Ectodermal cell (in vitro differentiated cells): Measurements from ENCODE around the gene SMIM21. TPM values are rescaled to one million over a fixed set of nuclear protein-coding genes. Genes with fewer than 3 reads are reported as not detected.

Experiments
- H3K27ac ChIP-seq: 2 replicates; pipeline ENCODE4 v1.7.0; 2013; ENCODE audit warnings: mild to moderate bottlenecking, low read depth, low read length; ENCODE audit not compliant: insufficient read depth, poor library complexity, severe bottlenecking
- H3K27me3 ChIP-seq: 2 replicates; pipeline ENCODE4 v1.7.0; 2013; ENCODE audit warnings: mild to moderate bottlenecking, low read length; ENCODE audit not compliant: insufficient read depth, control insufficient read depth, poor library complexity, severe bottlenecking
- H3K36me3 ChIP-seq: one replicate; pipeline ENCODE4 v1.7.0; 2013; ENCODE audit warnings: low read length; ENCODE audit not compliant: control insufficient read depth, insufficient read depth
- H3K4me1 ChIP-seq: one replicate; pipeline ENCODE4 v1.7.0; 2013; ENCODE audit warnings: low read length; ENCODE audit not compliant: control insufficient read depth, insufficient read depth
- H3K4me3 ChIP-seq: 2 replicates; pipeline ENCODE4 v1.7.0; 2013; ENCODE audit warnings: low read depth, low read length, control low read depth; ENCODE audit not compliant: insufficient read depth
- H3K9me3 ChIP-seq: 2 replicates; pipeline ENCODE4 v1.7.0; 2013; ENCODE audit warnings: mild to moderate bottlenecking, low read length, moderate library complexity; ENCODE audit not compliant: control insufficient read depth
- WGBS, 2 experiments: methylation state at CpG; one replicate each; pipeline ENCODE4 v1.1.7; 2013; ENCODE audit warnings: missing lambda C conversion rate in 2 of 2; 5-methylcytosine and 5-hydroxymethylcytosine counted together
- polyA plus RNA-seq, 4 experiments: library from polyadenylated mRNA; stranded (reverse); fragments of 50-300 nt; gene quantifications; one replicate each; pipeline ENCODE4 v1.2.3, GENCODE V29; 2013

SMIM21 gene
- polyA plus RNA-seq (2013, experiment 1 of 4): not detected
- polyA plus RNA-seq (2013, experiment 2 of 4): not detected
- not detected for polyA plus RNA-seq (2013, experiment 3 of 4)
- not detected for polyA plus RNA-seq (2013, experiment 4 of 4)

DNA sequence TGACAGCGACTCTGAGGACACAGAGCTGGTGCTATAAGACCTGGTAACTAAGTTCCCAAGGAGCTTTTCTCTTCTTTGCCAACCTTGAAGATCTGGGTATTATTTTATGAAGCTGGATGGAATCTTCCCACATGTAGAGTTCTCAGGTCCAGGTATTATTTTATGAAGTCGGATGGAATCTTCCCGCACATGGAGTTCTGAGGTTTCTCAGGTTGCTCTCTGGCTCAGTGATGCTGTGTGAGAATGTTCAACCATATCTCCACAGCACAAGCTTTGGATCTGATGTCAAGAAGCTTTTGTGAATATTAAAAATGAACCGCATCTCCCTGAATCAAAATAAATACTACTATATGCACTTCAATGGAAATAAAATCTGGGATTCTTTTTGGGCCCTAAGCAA lies at the start of gene SMIM21:
Gene SMIM21 (minus strand): TSS at position 101 of the 400 bp plus-strand sequence. CDS start 140 bp downstream, outside the sequence.
- no peaks in the 10 kb centered on the region for H3K9me3 ChIP-seq
- H3K27me3 ChIP-seq: no peaks in the 10 kb centered on the region
- H3K4me3 ChIP-seq: no peak within 1 kb of the TSS
- 98% methylated on average over 4 of the region's 4 CpGs for WGBS, 2 experiments
- H3K36me3 ChIP-seq: no peaks in the 10 kb centered on the region
- H3K4me1 ChIP-seq: no peaks in the 10 kb centered on the region
- H3K27ac ChIP-seq: no peak within 1 kb of the TSS

DNA sequence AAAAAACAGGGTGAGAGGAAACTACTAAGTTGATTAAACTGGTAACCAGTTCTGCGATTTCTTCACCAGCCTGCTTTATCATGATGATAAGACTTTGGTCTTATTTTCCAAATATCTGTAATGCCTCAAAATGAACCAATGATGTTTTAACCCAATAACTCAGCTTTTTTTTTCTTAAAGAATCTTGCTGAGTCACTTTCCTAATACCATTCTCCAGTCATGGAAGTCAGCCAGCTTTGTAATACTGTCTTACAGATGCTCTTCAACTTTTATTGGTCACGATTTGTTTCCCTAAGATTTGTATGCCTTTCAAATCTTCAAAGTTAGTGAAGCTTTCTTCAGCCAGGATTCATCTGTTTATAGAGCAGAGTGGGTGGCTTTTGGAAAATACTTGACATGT lies 47.7 kb upstream of the SMIM21 start:
- Histone ChIP-seq H3K4me1 (no peaks in the 10 kb centered on the region), H3K9me3 (no peaks in the 10 kb centered on the region), H3K27ac (no peak overlapping the region), H3K36me3 (no peaks in the 10 kb centered on the region), H3K4me3 (no peak overlapping the region), H3K27me3 (no peaks in the 10 kb centered on the region)
- WGBS, 2 experiments: 96 to 97% methylated on average over 2 of the region's 2 CpGs

DNA sequence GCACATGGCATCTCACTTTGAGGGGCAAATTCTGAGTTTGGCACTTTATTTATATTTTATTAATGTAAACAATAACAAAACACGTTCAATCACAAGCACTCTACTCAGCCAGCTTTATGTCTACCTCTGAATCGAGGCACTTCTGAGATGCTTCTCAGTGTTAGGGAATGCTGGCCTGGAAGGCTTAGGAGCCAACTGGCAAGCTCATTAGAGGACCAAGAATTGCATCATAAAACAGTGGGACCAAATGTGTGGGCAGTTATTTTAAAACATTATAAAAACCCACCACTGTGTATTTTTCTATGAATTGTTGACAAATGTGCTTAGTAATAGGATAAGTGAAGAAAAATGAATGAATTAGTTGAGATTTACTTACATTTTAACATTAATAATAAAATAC lies 46.8 kb upstream of the SMIM21 start:
- H3K36me3 ChIP-seq: no peaks in the 10 kb centered on the region
- no peak overlapping the region for H3K4me3 ChIP-seq
- H3K27ac ChIP-seq: no peak overlapping the region
- H3K4me1 ChIP-seq: no peaks in the 10 kb centered on the region
- WGBS, 2 experiments: 92 to 100% methylated on average over 2 of the region's 2 CpGs
- H3K27me3 ChIP-seq: no peaks in the 10 kb centered on the region
- no peaks in the 10 kb centered on the region for H3K9me3 ChIP-seq

DNA sequence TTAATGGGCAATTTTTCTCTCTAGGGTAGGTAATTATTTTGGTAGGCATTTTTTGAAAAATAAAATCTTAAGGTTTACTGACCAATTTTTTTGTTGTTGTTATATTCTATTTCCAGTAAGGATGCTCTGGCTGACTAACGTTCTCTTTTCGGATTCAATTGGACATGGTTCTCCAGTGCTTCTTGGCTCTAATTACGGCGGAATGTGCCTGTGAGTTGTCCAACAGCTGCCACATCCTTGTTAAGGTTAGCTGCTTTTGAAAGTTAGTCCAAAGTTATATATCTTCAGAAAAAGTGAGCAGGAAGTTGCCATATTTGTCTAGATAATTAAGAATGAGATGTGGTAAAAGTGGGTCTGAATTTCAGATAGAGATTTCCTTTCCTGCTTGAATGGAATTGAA lies 45.8 kb upstream of the SMIM21 start:
- H3K27ac ChIP-seq: no peak overlapping the region
- WGBS, 2 experiments: 92 to 93% methylated on average over 4 of the region's 4 CpGs

DNA sequence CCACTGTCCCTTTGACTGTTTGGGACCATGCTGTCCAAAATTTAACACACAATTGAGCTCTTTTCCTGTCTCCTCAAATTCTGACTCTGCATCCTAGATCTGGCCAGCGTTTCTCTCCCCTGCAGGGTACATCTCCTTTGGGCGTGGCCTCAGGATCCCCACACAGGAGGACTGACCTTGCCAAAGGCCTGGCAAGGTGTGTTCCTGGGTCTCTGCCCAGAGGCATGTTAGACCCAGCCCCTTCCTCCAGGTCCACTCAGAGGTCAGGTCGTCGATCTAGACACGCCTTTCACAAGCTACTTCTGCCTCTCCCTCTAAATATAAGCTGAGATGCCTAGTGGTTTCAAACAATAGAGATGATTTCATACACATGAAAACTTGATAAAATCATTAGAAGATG lies 45.4 kb upstream of the SMIM21 start:
- Histone ChIP-seq H3K36me3 (no peaks in the 10 kb centered on the region), H3K9me3 (no peaks in the 10 kb centered on the region), H3K27ac (no peak overlapping the region), H3K4me3 (no peak overlapping the region), H3K27me3 (no peaks in the 10 kb centered on the region), H3K4me1 (no peaks in the 10 kb centered on the region)
- 87 to 92% methylated on average over 5 of the region's 5 CpGs for WGBS, 2 experiments

More for the DNA sequence above, 45.8 kb upstream of the SMIM21 start:
- Histone ChIP-seq H3K4me1 (no peaks in the 10 kb centered on the region), H3K9me3 (no peaks in the 10 kb centered on the region), H3K36me3 (no peaks in the 10 kb centered on the region), H3K4me3 (no peak overlapping the region), H3K27me3 (no peaks in the 10 kb centered on the region)

DNA sequence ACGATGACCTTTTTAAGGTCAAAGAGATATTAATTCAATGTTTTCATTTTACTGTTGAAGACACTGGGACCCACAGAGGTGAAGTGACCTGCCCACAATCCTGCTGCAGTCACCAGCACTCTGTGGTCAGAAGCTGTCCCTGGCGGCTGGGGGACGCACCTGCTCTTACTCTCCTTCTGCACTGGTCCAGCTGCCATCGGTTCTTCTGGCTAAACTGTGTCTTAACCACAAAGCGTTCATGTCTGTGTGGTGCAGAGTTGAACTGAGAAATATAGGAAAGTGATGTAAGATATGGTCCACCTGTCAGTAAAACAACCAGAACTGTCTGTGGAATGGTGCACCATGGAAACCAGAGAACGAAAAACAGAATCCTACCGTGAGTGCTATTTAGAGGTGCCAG lies 44.9 kb upstream of the SMIM21 start:
- 97% methylated on average over 7 of the region's 7 CpGs for WGBS, 2 experiments
- H3K27ac ChIP-seq: no peak overlapping the region
- no peaks in the 10 kb centered on the region for H3K4me1 ChIP-seq
- H3K36me3 ChIP-seq: no peaks in the 10 kb centered on the region
- H3K27me3 ChIP-seq: no peaks in the 10 kb centered on the region
- no peak overlapping the region for H3K4me3 ChIP-seq
- no peaks in the 10 kb centered on the region for H3K9me3 ChIP-seq

DNA sequence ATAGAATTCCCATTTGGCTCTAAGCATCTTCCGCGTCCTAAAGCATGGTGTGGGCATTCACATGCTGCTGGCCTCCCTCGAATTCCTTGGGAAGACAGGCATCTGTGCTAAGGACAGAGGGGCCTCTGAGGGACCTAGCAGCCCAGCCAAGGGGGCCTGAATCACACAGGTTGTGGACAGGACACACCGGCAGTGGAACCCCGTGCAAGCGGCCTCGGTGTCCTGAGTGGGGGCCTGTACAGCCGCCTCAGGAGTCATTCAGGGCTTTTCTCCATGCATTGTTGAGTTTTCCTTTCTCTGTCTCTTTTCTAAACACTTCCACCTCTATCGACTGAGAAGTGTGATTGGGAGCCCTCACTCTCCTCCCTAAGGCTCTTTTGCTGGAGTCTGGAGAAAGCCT lies 44.3 kb upstream of the SMIM21 start:
- H3K4me3 ChIP-seq: no peak overlapping the region
- no peaks in the 10 kb centered on the region for H3K4me1 ChIP-seq
- H3K27ac ChIP-seq: no peak overlapping the region
- WGBS, 2 experiments: 87% methylated on average over 9 of the region's 9 CpGs
- H3K9me3 ChIP-seq: no peaks in the 10 kb centered on the region
- no peaks in the 10 kb centered on the region for H3K27me3 ChIP-seq
- H3K36me3 ChIP-seq: no peaks in the 10 kb centered on the region

DNA sequence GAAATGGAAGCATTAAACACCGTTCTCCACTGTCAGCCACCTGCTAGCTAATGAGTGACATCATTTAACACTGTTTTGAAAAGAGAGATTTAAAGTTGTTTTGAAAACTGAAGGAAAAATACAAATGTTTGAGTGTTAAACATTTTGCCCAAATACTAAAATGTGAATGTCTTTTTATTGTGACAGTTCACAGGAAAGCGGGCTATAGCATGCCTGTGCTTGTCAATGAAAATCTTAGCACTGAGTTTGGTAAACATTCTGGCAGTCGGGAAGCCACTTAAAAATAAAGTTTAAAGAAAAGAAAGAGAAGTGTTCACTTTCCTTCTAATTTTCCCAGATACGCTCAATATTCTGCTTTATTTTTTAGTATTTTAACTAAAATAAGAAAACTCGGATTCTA lies 40.3 kb upstream of the SMIM21 start:
- 98 to 100% methylated on average over 3 to 4 of the region's 5 CpGs for WGBS, 2 experiments
- H3K36me3 ChIP-seq: no peaks in the 10 kb centered on the region
- H3K9me3 ChIP-seq: no peaks in the 10 kb centered on the region
- H3K27me3 ChIP-seq: no peaks in the 10 kb centered on the region
- H3K4me1 ChIP-seq: no peaks in the 10 kb centered on the region
- H3K4me3 ChIP-seq: no peak overlapping the region
- H3K27ac ChIP-seq: no peak overlapping the region

DNA sequence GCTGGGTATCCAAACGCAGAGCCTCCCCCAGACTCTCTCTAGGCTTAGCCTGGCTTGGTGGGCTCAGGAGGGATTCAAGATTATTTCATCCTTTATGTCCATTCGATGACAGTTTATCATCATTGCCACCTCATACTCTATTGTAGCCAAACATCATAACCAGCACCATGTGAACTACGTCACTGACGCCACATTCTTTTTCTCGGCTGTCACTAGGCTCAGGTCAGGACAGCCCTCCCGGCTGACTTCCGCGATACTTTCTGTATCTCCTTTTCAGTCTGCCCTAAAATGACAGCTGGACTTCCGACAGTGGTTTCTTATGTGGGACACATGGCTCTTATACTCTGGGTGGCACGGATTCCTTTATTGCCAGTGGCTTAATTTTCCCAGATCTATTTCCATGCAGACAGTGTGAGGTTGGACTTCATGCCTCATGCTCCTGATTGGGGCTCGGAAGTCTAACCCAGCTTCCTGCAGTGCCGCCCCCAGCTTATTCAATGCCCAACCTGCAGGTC lies 39.8 kb upstream of the SMIM21 start:
- WGBS, 2 experiments: 93 to 94% methylated on average over 12 of the region's 12 CpGs

DNA sequence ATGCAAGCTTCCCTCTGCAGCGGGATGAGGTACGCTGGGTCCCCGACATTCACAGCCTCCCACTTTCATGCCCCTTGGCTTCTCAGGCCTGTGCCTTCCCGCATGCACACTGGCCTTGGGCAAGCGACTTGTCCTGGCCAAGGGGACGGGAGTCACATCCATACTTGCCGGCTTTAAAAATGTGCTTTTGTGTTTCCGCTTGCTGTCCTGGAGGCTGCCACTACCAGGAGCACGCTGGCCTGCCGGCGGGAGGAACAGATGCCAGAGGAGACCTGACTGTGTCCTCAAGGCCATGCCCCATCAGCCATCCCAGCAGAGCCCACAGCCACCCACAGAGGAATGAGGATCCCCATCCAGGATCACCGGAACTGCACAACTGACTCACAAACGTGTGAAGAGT lies 36.9 kb upstream of the SMIM21 start:
- H3K27me3 ChIP-seq: no peaks in the 10 kb centered on the region
- no peak overlapping the region for H3K4me3 ChIP-seq
- WGBS, 2 experiments: 92 to 94% methylated on average over 13 of the region's 13 CpGs
- H3K4me1 ChIP-seq: no peaks in the 10 kb centered on the region
- no peak overlapping the region for H3K27ac ChIP-seq
- no peaks in the 10 kb centered on the region for H3K36me3 ChIP-seq
- no peaks in the 10 kb centered on the region for H3K9me3 ChIP-seq

More for the DNA sequence above, 39.8 kb upstream of the SMIM21 start:
- H3K4me3 ChIP-seq: no peak overlapping the region
- H3K36me3 ChIP-seq: no peaks in the 10 kb centered on the region
- H3K27ac ChIP-seq: no peak overlapping the region
- H3K9me3 ChIP-seq: no peaks in the 10 kb centered on the region
- H3K4me1 ChIP-seq: no peaks in the 10 kb centered on the region
- no peaks in the 10 kb centered on the region for H3K27me3 ChIP-seq
